MV-4-11 (cell line): ENCODE results near the gene B3GNT9.

ENCODE experiments used
- DNase-seq: peaks from one replicate; lab custom pipeline; 2025; lab: John Stamatoyannopoulos, UW

Gene B3GNT9

GRCh38 chr16:67112591-67113399, 38.0 kb downstream of the B3GNT9 start:
- DNase-seq = no peak

GRCh38 chr16:67111951-67112444, 38.8 kb downstream of the B3GNT9 start:
- DNase-seq = peak; percentile 23

GRCh38 chr16:67109407-67110135, 41.2 kb downstream of the B3GNT9 start, which contains the start of gene PHAF1:
PHAF1 (plus strand) TSS chr16:67109941; CDS start chr16:67110176, 235 bp downstream.
- peak; percentile 76 for DNase-seq

- DNase-seq = no peak
Measured at GRCh38 chr16:67108931-67109406, 41.8 kb downstream of the B3GNT9 start.

GRCh38 chr16:67108489-67108888, 42.3 kb downstream of the B3GNT9 start:
- DNase-seq = no peak

- DNase-seq = no peak
Measured at GRCh38 chr16:67105881-67106280, 44.9 kb downstream of the B3GNT9 start.

GRCh38 chr16:67105246-67105645, 45.6 kb downstream of the B3GNT9 start:
- peak; percentile 66 for DNase-seq

- DNase-seq = no peak
Measured at GRCh38 chr16:67104845-67105244, 46.0 kb downstream of the B3GNT9 start.

GRCh38 chr16:67104061-67104460, 46.7 kb downstream of the B3GNT9 start:
- DNase-seq = no peak

GRCh38 chr16:67101311-67102082, 49.3 kb downstream of the B3GNT9 start:
- no peak for DNase-seq

- DNase-seq = no peak
Measured at GRCh38 chr16:67100569-67101310, 50.1 kb downstream of the B3GNT9 start.

- DNase-seq = no peak
Measured at GRCh38 chr16:67098599-67098998, 52.2 kb downstream of the B3GNT9 start.
